ENCODE data around the gene SOX12.

GRCh38 chr20:348972-349841 lies 23.9 kb downstream of the SOX12 start:
- TF ChIP-seq CTCF (IDR thresholded peaks at IDR 0.05) (no peak), ESRRA (CRISPR knock-in tag; IDR thresholded peaks at IDR 0.05; ENCODE audit: borderline replicate concordance) (no peak), USF2 (CRISPR knock-in tag; IDR thresholded peaks at IDR 0.05) (no peak), ZNF423 (CRISPR knock-in tag; IDR thresholded peaks at IDR 0.05) (no peak), PRDM15 (CRISPR knock-in tag; IDR thresholded peaks at IDR 0.05) (no peak), HMGA2 (CRISPR knock-in tag; IDR thresholded peaks at IDR 0.05) (no peak), AFF4 (CRISPR knock-in tag; IDR thresholded peaks at IDR 0.05; ENCODE audit: borderline replicate concordance) (no peak), CDX4 (CRISPR knock-in tag; IDR thresholded peaks at IDR 0.05; ENCODE audit: borderline replicate concordance) (no peak), FOXJ3 (CRISPR knock-in tag; IDR thresholded peaks at IDR 0.05; ENCODE audit: borderline replicate concordance) (no peak)

Data from WTC11 (cell line).